HG03135 (cell line): ENCODE results near the gene CACNA2D3.

Source experiments
- ATAC-seq: cut with Tn5 transposase; IDR thresholded peaks from one replicate; pipeline ENCODE4 v1.9.1; 2021; ENCODE audit warnings: mild to moderate bottlenecking, moderate library complexity; ENCODE audit not compliant: unreplicated experiment

The CACNA2D3 gene

DNA sequence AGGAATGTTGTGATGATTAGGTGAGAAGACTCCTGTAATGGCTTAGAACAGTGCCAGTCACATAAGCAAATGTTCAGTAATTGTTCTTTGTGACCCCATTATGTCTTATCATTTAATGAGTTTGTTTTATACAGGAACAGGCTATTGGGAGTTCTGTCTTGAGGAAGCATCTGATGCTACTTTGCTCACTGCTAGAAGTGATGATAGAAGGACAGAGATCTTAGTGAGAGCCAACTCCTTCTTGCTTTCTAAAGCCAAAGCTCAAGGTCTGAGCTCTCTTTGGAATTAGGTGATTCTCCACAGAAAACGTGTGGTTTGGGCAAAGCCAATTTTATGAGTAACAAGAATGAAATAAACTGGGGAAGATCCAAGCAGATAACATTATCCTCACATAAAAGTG, 590.7 kb downstream of the CACNA2D3 start:
- no peak for ATAC-seq

DNA sequence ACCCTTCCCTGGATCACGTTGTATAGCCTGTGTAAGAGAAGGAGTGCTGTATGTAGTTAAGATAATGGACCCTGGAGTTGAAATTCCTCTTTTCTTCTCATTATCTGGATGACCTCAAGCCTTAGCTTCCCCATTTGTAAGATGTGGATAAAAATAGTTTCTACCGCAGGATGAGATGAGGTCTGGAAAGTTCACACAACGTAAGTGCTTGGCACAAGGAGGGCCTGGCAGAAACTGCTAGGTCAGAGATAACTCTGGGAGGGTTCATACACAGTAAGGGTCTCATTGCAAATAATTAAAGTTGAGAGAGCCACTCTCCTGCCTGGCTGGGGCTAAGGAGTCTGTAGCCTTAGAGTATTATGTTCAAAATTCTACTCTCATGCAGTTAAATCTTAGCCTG, 591.1 kb downstream of the CACNA2D3 start:
- ATAC-seq: no peak

DNA sequence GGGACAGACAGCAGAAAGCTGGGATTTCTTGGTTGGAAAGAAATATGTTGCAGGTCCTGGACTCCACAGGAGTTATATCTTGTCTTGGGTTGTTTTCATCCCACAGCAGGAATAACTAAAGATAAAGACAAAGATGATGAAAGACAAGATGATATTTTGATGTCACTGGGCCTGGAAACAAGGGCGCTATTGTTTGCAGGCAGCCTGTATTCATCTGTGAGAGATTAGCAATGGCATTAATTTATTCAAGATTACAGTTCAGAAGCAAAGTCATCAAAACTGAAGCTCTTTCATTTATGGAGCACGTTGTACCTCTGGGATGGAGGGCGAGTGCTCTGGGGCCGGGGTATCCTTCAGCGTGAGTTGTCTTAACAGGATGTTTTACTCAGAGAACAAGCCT, 591.7 kb downstream of the CACNA2D3 start:
- no peak for ATAC-seq

DNA sequence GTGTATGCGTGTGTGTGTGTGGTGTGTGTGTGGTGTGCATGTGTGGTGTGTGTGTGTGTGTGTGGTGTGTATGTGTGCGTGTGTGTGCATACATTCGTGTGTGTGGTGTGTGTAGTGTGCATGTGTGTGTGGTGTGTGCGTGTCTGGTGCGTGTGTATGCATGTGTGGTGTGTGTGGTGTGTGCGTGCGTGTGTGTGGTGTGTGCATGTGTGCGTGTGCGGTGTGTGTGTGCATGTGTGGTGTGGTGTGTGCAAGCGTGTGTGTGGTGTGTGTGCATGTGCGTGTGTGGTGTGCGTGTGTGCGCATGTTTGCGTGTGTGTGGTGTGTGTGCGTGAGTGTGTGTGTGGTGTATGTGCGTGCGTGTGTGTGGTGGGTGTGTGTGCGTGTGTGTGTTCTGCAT, 595.2 kb downstream of the CACNA2D3 start:
- ATAC-seq: no peak

DNA sequence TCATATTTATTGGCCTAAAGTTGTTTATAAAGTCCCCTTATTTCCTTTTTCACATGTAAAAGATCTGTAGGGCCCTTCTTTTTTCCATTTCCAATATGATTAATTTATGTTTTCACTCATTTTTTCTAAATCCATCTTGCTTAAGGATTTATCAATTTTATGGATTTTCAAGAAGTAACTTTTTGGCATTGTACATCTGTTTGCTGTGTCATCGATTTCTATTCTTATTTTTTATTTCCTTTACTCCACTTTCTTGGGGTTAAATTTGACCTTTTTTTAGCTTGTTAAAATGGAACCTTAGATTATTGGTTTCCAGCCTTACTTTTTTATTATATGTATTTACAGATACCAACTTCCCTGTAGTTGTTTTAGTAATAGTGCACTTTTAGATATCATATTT, 597.6 kb downstream of the CACNA2D3 start:
- no peak for ATAC-seq

DNA sequence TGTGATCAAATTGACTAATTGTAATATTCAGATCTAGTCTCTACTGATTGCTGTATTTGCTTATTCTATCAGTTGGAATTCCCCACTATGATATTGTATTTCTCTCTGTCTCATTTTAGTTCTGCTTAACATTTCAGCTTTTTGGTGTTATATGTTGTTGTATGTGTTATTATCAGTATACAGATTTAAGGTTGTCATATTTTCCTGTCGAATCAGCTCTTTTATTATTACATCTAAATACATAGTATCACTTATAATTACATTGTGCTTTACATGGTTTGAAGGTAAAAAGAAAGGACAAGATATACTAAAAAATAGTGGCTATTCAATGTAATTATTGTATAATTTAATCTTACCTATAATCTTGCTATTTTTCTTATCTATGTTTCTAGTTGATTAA, 598.3 kb downstream of the CACNA2D3 start:
- no peak for ATAC-seq

DNA sequence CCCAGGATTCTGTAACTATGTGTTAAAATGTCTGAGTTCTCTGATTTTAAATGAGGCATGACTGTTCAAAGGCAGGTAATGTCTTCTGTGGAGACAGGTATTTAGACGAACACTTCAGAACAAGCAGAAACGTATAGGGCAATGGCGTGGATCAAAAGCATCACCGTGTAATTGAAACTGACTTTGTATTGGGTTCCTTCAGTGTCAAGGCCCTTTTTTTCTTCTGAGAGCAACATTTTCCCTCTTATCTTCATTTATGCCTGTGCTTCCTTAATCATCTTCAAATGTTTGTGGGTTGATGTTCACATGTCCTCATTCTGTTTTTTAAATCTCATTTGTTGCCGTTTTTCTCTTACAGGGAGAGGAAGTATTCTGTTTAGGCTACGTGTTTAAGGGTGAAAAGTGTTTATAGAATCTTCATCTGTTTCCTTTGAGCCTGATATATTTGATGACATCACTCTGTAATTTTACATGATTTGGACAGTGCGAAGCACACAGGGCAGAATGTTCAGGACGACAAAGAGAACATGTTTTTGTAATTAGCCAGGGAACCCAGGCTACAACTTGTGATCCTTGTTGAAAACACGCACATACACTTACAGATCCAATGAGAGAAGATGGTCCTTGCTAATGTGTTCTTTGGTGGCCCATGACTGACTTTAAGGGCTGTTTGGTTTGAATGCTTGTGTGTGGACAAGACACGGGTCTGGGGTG, 609.5 kb downstream of the CACNA2D3 start:
- ATAC-seq: no peak

DNA sequence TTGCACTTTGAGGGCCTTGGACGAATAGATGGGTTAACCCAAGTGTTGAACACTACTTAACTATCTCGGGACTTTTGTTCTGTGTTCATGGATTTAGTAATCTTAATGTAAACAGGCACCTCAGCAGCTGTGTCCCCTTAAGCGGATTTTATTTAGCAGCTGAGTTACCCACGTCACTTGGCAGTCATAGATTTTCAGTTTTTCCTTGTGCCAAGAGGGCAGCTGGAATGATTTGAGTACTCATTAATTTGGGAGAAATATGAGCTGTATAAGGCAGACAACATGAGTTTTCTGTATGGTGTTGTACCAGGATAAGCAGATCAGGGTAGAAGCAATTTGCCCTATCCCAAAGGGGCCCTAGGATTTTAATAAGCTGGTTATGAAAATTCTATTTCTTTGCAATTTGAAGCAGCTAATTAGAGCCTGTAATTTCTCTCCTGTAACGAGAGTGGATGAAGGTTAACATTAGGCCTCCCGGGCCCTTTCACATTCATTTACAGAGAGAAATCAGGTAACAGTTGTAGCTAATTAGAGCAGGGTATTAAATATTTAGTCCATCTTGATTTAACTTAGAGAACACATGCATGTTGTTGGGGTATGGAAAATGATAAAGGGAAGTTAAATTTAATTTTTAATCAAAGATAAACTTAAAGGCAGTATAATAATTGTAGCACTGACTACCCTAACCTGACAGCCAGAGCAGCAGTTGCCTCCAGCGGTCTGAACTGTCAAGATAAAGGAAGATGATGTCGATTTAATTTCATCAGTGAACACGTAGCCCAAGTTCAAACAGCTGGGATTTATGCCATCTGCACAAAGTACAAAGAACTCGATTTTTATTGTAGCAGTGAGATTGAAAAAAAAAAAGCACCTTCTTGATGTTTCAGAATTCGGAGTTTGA, 611.0 kb downstream of the CACNA2D3 start:
- no peak for ATAC-seq

DNA sequence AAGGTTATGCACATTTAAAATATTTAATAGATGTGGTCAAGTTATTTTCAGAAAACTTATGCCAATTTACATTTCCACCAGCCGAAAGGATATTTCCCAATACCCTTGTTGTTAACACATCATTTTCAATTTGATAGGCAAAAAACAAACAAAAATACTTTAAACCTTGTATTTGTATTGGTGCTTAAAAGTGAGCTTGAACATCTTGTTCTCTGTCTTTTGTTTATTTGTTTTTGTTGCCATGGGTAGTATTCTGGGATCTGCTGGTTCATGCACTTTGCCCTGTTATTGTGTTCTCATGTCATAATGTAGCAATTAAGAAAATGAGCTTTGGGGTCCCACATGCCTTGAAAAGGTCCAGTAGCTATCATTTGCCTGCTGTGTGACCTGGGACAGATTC, 614.1 kb downstream of the CACNA2D3 start:
- no peak for ATAC-seq

DNA sequence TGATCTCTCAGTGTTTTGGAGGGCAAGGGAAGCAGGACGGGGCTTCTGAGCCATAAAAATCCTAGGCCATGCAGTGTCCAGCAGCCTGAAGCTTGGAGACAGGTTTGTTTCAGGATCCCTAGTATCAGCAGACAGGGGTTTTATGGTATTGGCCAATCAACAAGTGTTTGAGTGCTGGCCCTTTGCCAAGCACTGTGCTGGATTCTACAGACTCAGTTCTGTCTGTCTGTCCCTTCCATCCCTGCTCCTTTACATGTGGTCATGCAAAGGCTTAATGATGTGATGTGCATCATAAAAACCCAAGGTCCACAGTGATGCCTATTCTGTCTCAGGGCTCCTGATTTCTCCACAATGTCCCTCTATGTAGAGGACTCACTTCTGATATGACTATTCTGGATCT, 621.4 kb downstream of the CACNA2D3 start:
- no peak for ATAC-seq

DNA sequence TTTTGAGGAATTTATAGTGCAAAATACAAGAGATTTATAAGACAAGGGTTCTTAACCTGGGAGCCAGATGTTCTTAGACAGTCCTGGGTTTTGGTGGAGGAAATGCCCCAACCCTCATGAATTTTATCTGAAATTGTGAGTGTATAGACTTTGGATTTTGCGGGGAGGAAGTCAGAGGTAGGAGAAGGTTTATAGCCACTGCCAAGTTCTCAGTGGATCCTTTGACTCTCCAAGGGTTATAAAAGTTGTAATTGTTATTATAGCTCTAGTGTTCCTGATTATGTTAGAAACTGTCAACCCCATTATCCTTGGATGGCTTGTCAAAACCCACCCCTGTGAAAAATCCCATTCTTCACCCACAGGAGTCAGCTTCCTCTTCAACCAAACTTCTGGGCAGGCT, 621.9 kb downstream of the CACNA2D3 start:
- no peak for ATAC-seq

DNA sequence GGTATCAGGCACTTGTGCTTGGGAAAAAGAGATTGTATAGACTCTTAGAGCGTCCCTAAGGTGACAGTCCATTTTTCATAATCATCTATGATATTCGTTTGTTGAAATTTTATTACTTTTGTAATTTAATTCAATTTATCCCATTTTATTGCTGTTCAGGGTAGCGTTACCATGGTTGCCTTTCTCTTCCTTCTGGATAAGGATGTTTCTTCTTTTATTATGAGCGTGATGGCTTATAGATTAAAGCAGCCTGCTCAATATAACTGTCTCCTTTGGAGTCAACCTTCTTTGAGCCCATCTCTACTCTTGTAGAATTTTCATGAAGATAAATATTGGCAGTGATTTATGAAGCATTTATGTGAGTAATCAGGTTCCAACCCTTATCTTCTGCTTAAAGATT, 623.5 kb downstream of the CACNA2D3 start:
- no peak for ATAC-seq

DNA sequence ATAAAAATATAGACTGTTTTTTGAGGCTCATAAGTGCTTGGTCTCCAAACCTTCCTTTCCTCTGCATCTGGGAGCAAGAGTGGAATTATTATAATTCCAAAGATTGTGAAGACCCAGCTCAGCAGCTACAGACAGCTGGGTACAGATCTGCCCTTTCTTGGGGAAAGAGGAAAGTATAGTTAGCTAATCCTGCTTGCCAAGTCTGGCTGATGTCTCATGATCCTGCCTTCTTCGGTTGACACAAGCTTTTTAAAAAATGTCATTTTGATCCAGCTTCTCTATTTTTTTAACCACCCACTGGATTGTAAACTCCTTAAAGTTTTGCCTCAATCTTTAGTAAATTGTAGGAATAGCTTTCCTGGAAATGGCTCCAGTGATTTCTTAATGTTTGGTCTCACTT, 624.4 kb downstream of the CACNA2D3 start:
- no peak for ATAC-seq

DNA sequence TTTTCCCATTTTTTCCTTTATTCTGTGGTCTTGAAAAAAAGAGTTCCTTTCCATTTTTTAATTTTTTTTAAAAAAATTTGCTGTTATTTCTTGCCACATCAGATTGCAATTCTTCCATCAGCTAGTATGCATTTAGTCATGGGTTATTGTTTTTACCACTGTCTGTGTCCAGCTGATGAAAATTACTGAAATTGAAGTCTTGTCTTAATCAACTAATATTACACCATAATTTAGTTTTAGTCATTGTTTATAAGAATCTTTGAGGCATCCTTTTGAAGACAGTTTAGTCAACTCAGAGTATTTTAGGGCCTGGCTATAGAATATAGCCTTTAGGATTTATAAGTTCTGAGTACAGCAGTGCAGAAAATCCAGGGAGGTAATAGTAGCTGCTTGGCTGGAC, 633.4 kb downstream of the CACNA2D3 start:
- ATAC-seq: no peak

DNA sequence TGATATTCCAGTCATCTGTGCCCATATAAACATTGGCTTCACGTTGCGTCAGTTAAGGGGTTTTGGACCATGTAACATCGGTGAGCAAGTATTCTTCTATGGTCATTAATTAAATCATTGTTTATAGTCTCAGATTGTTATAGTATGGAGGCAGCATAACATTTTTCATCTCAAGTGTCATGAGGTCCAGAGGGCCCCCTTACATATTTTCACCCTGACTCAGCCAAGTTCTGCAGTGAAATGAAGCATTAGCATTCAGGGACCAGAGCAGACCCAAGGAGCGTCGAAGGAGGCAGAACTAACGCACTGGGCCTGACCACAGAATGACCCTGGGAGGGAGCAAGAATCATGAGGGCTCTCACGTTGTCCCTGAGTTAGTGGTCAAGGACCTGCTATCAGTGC, 634.0 kb downstream of the CACNA2D3 start:
- no peak for ATAC-seq

DNA sequence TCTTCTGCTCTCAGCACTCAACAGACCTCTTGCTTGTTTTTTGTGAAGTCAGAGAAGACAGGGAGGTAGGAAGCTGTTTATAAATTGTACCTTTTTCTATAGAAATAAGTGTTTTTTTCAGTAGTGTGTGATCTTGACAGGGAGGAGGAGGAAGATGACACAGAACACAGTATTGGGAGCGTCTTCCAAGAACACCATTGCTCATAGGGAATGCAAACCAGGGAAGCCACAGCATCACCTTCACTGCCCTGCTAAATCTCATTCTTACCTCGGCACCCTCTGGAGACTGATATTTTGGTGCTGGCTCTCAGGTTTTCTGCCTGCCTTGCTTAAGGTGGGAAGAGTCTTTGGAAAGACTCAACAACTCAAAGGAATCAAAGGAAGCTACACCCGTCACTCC, 636.1 kb downstream of the CACNA2D3 start:
- ATAC-seq: no peak

DNA sequence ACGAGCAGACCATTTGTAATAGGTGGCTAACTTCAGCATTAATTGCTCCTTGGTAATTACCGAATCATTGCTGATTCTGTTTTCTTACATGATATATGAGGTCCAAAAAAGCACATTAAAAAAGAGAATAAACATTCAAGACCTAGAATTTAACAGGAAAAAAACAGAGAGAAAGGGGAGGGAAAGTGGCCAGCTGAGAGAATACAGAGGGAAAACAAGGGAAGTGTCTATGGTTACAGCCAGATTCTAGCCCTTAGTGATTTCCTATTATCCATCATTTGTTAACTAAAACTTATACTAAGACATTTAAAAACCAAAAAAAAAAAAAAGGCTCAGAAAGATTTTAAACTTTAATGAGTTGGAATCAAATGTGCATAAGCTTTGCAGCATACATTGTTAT, 636.8 kb downstream of the CACNA2D3 start:
- no peak for ATAC-seq

DNA sequence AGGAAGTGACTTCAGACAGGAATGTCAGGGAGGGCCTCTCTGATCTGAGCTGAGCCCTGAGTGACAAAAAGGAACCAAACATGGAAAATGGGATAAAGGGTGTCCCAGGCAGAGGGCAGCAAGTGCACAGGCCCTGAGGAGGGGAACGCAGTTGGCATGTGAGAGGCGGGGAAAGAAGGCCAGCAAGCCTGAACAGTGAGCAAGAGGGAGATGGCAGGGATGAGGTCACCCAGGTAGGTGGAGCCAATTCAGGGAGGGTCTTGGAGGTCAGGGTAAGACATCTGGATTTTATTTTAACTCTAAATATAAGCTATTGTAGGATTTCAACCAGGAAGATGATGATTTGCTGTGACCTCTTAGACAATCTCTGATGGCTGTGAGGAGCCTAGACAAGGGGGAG, 637.8 kb downstream of the CACNA2D3 start:
- no peak for ATAC-seq

DNA sequence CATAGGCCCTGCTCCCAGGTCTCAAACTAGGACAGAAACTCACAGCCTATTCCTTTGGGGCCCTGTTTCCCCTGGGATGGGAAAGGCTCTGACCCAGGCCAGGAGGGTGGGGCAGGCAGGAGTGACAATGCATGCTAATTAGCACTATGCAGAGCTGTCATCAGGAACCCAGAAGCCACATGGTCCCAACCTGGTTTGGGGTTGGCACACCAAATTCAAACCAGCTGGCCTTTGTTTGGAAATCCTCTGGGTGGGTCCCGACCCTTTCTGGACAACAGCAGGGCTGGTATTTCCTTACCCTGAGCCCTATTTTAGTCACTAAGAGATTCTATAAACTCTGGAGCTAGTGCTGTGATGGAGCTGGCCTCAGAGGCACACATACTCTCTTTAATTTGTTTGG, 639.3 kb downstream of the CACNA2D3 start:
- ATAC-seq: no peak

DNA sequence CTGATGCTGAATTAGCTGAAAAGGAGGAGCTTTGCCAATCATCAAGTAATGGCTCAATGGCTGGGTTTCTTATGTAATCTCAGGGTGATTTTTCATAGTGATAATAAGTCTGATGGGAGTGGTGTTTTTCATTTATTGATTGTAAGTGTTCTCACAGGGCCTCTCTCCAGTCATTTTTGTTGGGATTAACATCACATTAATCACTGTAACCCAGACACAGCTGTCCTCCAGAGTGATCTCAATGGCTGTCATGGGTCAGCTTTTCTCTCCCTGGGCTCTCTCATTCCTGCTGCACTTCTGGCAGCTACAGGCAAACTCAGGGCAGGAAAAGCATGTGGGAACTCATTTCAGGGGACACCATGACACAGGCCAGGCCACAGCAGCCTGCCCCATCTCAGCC, 642.6 kb downstream of the CACNA2D3 start:
- no peak for ATAC-seq

DNA sequence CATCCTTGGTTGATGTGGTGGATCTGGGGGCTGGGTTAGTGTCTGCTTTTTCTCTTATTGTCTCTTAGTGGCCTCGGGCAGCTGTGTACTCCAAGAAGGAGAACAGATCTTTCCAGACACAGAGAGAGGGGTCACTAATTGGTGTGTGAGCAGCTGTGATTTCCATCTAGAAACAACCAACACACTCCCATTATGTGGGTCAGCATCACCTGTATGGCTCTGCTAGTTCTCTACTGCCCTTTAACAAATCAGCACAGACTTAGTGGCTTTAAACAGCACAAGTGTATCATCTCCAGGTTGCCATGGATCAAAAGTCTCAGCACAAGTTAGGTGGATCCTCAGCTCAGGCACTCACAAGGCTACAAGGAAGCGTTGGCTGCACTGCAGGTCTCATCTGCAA, 648.7 kb downstream of the CACNA2D3 start:
- no peak for ATAC-seq

DNA sequence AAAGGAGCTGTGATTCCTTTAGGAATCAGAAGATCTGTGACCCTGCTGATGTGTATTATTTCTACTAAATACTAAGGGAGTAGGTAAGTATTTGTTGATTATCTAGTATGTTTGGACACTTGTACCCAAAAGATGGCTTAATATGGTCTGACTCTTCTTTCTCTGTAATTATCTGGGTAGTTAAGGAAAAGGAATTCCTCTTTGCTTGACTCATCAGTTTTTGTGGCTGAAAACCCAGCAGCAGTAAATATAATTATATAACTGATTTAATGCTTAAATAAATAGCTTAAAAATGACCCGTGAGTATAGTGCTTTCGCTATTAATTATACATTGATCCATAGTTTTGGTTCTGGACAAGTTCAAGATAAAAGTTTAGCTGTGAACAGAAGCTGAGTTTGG, 649.7 kb downstream of the CACNA2D3 start:
- no peak for ATAC-seq
